Endothelial cell of umbilical vein (primary cell): ENCODE results near the gene MRGPRF. TPM values are rescaled to one million over a fixed set of nuclear protein-coding genes. Genes with fewer than 3 reads are reported as not detected.

ENCODE experiments used
- BruUV-seq: library from RNA; stranded (reverse); fragments of 400-500 nt; replicated peaks from 2 replicates; lab custom pipeline; 2021; lab: Mats Ljungman, UMichigan
- CTCF ChIA-PET: fragments of 300-600, 350-600 bp; sonication (Branson Sonifier 250); formaldehyde crosslinking; loops from one replicate; lab custom pipeline; 2021; ENCODE audit warnings: antibody characterized with exemption, inconsistent platforms; lab: Charles Lee
- POLR2A ChIA-PET: fragments of 300-600, 350-600 bp; sonication (Branson Sonifier 250); formaldehyde crosslinking; loops from one replicate; lab custom pipeline; 2021; ENCODE audit warnings: antibody characterized with exemption, inconsistent platforms; lab: Charles Lee
- DNase-seq: peaks from one replicate; pipeline ENCODE4 v3.0.0-alpha.2; 2011; ENCODE audit warnings: low read depth, low spot score
- FAIRE-seq: peaks from 2 replicates; lab custom pipeline; 2011; peaks lifted over from hg19 to GRCh38; lab: Jason Lieb, UNC
- H2AFZ ChIP-seq: 2 replicates; pipeline ENCODE4 v1.6.0; 2012; ENCODE audit warnings: low read depth, low read length, control low read depth, inconsistent platforms
- H3K27ac ChIP-seq: 2 replicates; pipeline ENCODE4 v1.5.1; 2011; ENCODE audit warnings: low read depth, mild to moderate bottlenecking, control low read depth, low read length, moderate library complexity; ENCODE audit not compliant: insufficient read depth
- H3K27me3 ChIP-seq, 2 experiments: 2 replicates each; pipeline versions ENCODE4 v1.6.0 to v1.6.1; 2011; ENCODE audit warnings: low read length in 2 of 2, mixed read lengths in 1 of 2; ENCODE audit not compliant: control insufficient read depth in 2 of 2, insufficient read depth in 2 of 2
- H3K36me3 ChIP-seq, 2 experiments: 2 replicates in 1 of 2; 3 replicates in 1 of 2; pipeline ENCODE4 v1.5.1; 2011; ENCODE audit warnings: low read length in 2 of 2, mild to moderate bottlenecking in 1 of 2, moderate library complexity in 1 of 2; ENCODE audit not compliant: control insufficient read depth in 2 of 2, insufficient read depth in 2 of 2; ENCODE audit errors: extremely low read depth in 1 of 2
- H3K4me1 ChIP-seq: 3 replicates; pipeline ENCODE4 v1.5.1; 2011; ENCODE audit warnings: mild to moderate bottlenecking, low read length; ENCODE audit not compliant: control insufficient read depth, insufficient read depth; ENCODE audit errors: extremely low read depth
- H3K4me2 ChIP-seq: 2 replicates; pipeline ENCODE4 v1.6.1; 2011; ENCODE audit warnings: low read length, control low read depth, mixed read lengths; ENCODE audit not compliant: insufficient read depth
- H3K4me3 ChIP-seq, 3 experiments: fragments of 200-600 bp in 1 of 3; sonication (generic), shearing (Covaris generic) in 1 of 3; replicated peaks in 1 of 3; 2 replicates each; pipeline ENCODE4 v1.5.1; 2011 to 2016; ENCODE audit warnings: control low read depth in 3 of 3, low read length in 3 of 3, mild to moderate bottlenecking in 2 of 3, inconsistent platforms in 1 of 3, low read depth in 1 of 3, moderate library complexity in 1 of 3; ENCODE audit not compliant: insufficient read depth in 1 of 3
- H3K79me2 ChIP-seq: 2 replicates; pipeline ENCODE4 v1.6.0; 2012; ENCODE audit warnings: low read length, inconsistent platforms; ENCODE audit not compliant: control insufficient read depth, insufficient read depth
- H3K9ac ChIP-seq: replicated peaks from 2 replicates; pipeline ENCODE3; 2011; ENCODE audit warnings: low read length, control low read depth; ENCODE audit not compliant: insufficient read depth; ENCODE audit errors: extremely low read depth
- H3K9me1 ChIP-seq: replicated peaks from 3 replicates; pipeline ENCODE4 v1.6.0; 2011; ENCODE audit warnings: mild to moderate bottlenecking, low read length; ENCODE audit not compliant: control insufficient read depth, insufficient read depth; ENCODE audit errors: extremely low read depth
- H3K9me3 ChIP-seq: replicated peaks from 2 replicates; pipeline ENCODE4 v1.5.1; 2012; ENCODE audit warnings: low read length, inconsistent platforms; ENCODE audit not compliant: control insufficient read depth, insufficient read depth
- H4K20me1 ChIP-seq: replicated peaks from 2 replicates; pipeline ENCODE3; 2011; ENCODE audit warnings: mild to moderate bottlenecking, low read length; ENCODE audit not compliant: control insufficient read depth, insufficient read depth; ENCODE audit errors: extremely low read depth
- EZH2 ChIP-seq: IDR thresholded peaks from 2 replicates; pipeline ENCODE4 v1.6.1; 2012; ENCODE audit warnings: borderline replicate concordance, low read depth, mild to moderate bottlenecking, moderate library complexity, low read length, inconsistent platforms; ENCODE audit not compliant: severe bottlenecking
- FOS ChIP-seq: IDR thresholded peaks from 2 replicates; pipeline ENCODE4 v1.6.1; 2011; ENCODE audit warnings: mild to moderate bottlenecking, low read length, moderate library complexity, borderline replicate concordance; ENCODE audit not compliant: insufficient read depth
- GATA2 ChIP-seq: IDR thresholded peaks from 2 replicates; pipeline ENCODE4 v1.7.0; 2011; ENCODE audit warnings: low read depth, mild to moderate bottlenecking, moderate library complexity, mixed read lengths, low read length; ENCODE audit not compliant: insufficient read length, insufficient read depth
- JUN ChIP-seq: IDR thresholded peaks from 2 replicates; pipeline ENCODE4 v1.6.1; 2011; ENCODE audit warnings: borderline replicate concordance, low read depth; ENCODE audit not compliant: insufficient read length, insufficient read depth
- MYC ChIP-seq: IDR thresholded peaks from one replicate; pipeline ENCODE4 v1.6.1; 2011; ENCODE audit warnings: mild to moderate bottlenecking, low read depth, low read length
- POLR2A ChIP-seq: IDR thresholded peaks from 2 replicates; pipeline ENCODE4 v1.6.1; 2012; ENCODE audit warnings: low read depth, mild to moderate bottlenecking, control low read depth, low read length
- POLR2AphosphoS5 ChIP-seq: IDR thresholded peaks from 2 replicates; pipeline ENCODE4 v1.6.1; 2012; ENCODE audit warnings: low read depth, mild to moderate bottlenecking, control low read depth, low read length, moderate library complexity; ENCODE audit not compliant: insufficient read depth
- dilution Hi-C: fragments of 300-500 bp; cut with MboI; formaldehyde crosslinking; loops from one replicate; pipeline ENCODE4 v1.15.0; 2019; ENCODE audit warnings: low sequenced_read_pairs; ENCODE audit not compliant: extremely low pct_ligation_motif_present
- intact Hi-C: fragments of 100-400 bp; cut with micrococcal nuclease; formaldehyde crosslinking; loops from one replicate; pipeline ENCODE4 v1.10.0; 2022
- polyA plus RNA-seq, 4 experiments: library from polyadenylated mRNA; depleted of rRNA in 3 of 4; stranded (reverse) in 3 of 4; unstranded in 1 of 4; fragments of >200 nt; gene quantifications; 2 replicates each; pipeline versions ENCODE4 v1.2.1 to v1.2.3, GENCODE V29; 2011 to 2012; ENCODE audit warnings: missing spikeins in 1 of 4
- total RNA-seq: library from RNA; stranded (reverse); gene quantifications from 2 replicates; pipeline ENCODE4 v1.2.3, GENCODE V29; 2021
- TF ChIP-seq, protein P1 (sequence below): IDR thresholded peaks from 2 replicates; pipeline ENCODE4 v1.6.1; 2011; ENCODE audit not compliant: insufficient read depth, insufficient read length
- TF ChIP-seq, protein P2 (sequence below), 2 donors: IDR thresholded peaks; 1 replicate in 1 of 2; 2 replicates in 1 of 2; pipeline ENCODE4 v1.5.1; 2011; ENCODE audit warnings: low read length in 2 of 2, mild to moderate bottlenecking in 2 of 2, moderate library complexity in 2 of 2, control low read depth in 1 of 2, inconsistent platforms in 1 of 2, low read depth in 1 of 2; ENCODE audit not compliant: insufficient read depth in 1 of 2; ENCODE audit errors: extremely low read depth in 1 of 2

Gene MRGPRF
- total and polyA plus RNA-seq, 2 donors (not counting 3 experiments of a cell fraction or from before 2014, with no cell fraction given) = not detected

DNA sequence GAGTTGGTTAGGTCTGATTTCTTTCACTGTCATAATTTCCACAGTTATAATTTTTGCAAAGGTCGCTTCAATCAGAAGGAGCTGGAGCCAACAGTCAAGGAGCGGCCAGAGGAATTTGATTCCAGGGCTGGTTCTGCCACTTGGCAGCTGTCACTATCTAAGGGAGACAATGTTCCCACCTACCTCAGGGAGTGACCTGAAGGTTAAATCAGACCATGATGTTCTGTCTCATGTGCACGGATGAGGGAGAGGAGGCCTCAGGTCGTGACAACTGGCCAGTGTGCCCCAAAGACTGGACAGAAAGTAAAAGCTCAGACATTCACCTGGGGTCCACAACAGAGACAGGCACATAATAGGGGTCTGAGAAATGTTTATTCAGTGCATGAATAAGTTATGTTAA lies 39.8 kb downstream of the MRGPRF start:
- no peak overlapping the region for H3K27ac ChIP-seq
- no peak overlapping the region for H3K4me3 ChIP-seq
- dilution Hi-C loops = no loop called here
- no peak overlapping the region for H2AFZ ChIP-seq
- BruUV-seq = no TSS peak
- DNase-seq = no peak
- no peaks in the 10 kb centered on the region for H3K36me3 ChIP-seq
- H3K9ac ChIP-seq = no peak overlapping the region
- H4K20me1 ChIP-seq = no peaks in the 10 kb centered on the region
- no peaks in the 10 kb centered on the region for H3K4me1 ChIP-seq
- ChIA-PET POLR2A (no interaction called here), CTCF (no interaction called here)
- no peaks in the 10 kb centered on the region for H3K79me2 ChIP-seq
- H3K27me3 ChIP-seq = peaks cover 0 to 12% of the 10 kb centered on the region in 2 experiments
- no peak for FAIRE-seq
- no peaks in the 10 kb centered on the region for H3K9me1 ChIP-seq
- TF ChIP-seq JUN = no peak
- TF ChIP-seq GATA2 = no peak
- no peak for TF ChIP-seq POLR2AphosphoS5
- TF ChIP-seq FOS = no peak
- no peak for TF ChIP-seq MYC
- no peak for TF ChIP-seq EZH2
- TF ChIP-seq, protein P1, sequence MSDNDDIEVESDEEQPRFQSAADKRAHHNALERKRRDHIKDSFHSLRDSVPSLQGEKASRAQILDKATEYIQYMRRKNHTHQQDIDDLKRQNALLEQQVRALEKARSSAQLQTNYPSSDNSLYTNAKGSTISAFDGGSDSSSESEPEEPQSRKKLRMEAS = no peak
- TF ChIP-seq, protein P2, sequence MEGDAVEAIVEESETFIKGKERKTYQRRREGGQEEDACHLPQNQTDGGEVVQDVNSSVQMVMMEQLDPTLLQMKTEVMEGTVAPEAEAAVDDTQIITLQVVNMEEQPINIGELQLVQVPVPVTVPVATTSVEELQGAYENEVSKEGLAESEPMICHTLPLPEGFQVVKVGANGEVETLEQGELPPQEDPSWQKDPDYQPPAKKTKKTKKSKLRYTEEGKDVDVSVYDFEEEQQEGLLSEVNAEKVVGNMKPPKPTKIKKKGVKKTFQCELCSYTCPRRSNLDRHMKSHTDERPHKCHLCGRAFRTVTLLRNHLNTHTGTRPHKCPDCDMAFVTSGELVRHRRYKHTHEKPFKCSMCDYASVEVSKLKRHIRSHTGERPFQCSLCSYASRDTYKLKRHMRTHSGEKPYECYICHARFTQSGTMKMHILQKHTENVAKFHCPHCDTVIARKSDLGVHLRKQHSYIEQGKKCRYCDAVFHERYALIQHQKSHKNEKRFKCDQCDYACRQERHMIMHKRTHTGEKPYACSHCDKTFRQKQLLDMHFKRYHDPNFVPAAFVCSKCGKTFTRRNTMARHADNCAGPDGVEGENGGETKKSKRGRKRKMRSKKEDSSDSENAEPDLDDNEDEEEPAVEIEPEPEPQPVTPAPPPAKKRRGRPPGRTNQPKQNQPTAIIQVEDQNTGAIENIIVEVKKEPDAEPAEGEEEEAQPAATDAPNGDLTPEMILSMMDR (IDR thresholded peaks at IDR 0.05; ENCODE audit: extremely low read depth in 1 of 2, insufficient read depth in 1 of 2, low read depth in 1 of 2, low read length in 2 of 2) = no peak
- no peak for TF ChIP-seq POLR2A
- no peak overlapping the region for H3K4me2 ChIP-seq
- intact Hi-C loops = no loop called here
- H3K9me3 ChIP-seq = no peaks in the 10 kb centered on the region
